IMR-90 (cell line): ENCODE data around the gene PARD3. TPM values are rescaled to one million over a fixed set of nuclear protein-coding genes. Genes with fewer than 3 reads are reported as not detected.

Source experiments
- ATAC-seq: fragments of 200-7000 bp; cut with Tn5 transposase; 2 replicates; pipeline ENCODE4 v1.9.1; 2020; ENCODE audit warnings: low read depth, mild to moderate bottlenecking, moderate library complexity
- BruUV-seq: library from RNA; stranded (reverse); fragments of 400-500 nt; replicated peaks from 2 replicates; lab custom pipeline; 2021; lab: Mats Ljungman, UMichigan
- CTCF ChIA-PET: fragments of 300-600 bp; formaldehyde crosslinking; extraction: SDS; loops from one replicate; lab custom pipeline; 2021; ENCODE audit warnings: antibody characterized with exemption; lab: Yijun Ruan, JAX
- POLR2A ChIA-PET: fragments of 300-600 bp; sonication (Branson Sonifier 250); formaldehyde crosslinking; loops from one replicate; lab custom pipeline; 2022; ENCODE audit warnings: antibody characterized with exemption; ENCODE audit not compliant: unreplicated experiment; lab: Charles Lee
- DNase-seq: peaks from one replicate; pipeline ENCODE4 v3.0.0; 2013
- H2AFZ ChIP-seq: replicated peaks from 2 replicates; pipeline ENCODE3; 2013; ENCODE audit warnings: low read length, mild to moderate bottlenecking; ENCODE audit not compliant: poor library complexity
- H2AK5ac ChIP-seq: 2 replicates; pipeline ENCODE4 v1.6.1; 2013; ENCODE audit warnings: low read depth, low read length, inconsistent platforms
- H2AK9ac ChIP-seq: replicated peaks from 2 replicates; pipeline ENCODE3; 2013; ENCODE audit warnings: mild to moderate bottlenecking, low read depth, low read length, moderate library complexity; ENCODE audit not compliant: poor library complexity
- H2BK120ac ChIP-seq: 2 replicates; pipeline ENCODE4 v1.6.1; 2013; ENCODE audit warnings: low read depth, low read length, inconsistent platforms
- H2BK15ac ChIP-seq: 3 replicates; pipeline ENCODE4 v1.6.1; 2013; ENCODE audit warnings: low read depth, low read length, inconsistent platforms
- H2BK20ac ChIP-seq: 2 replicates; pipeline ENCODE4 v1.6.1; 2013; ENCODE audit warnings: low read depth, mild to moderate bottlenecking, inconsistent platforms, low read length, moderate library complexity
- H2BK5ac ChIP-seq: 2 replicates; pipeline ENCODE4 v1.6.1; 2013; ENCODE audit warnings: mild to moderate bottlenecking, low read depth, low read length, inconsistent platforms; ENCODE audit not compliant: poor library complexity, severe bottlenecking
- H3K14ac ChIP-seq: replicated peaks from 2 replicates; pipeline ENCODE4 v1.6.1; 2013; ENCODE audit warnings: low read depth, low read length, inconsistent platforms
- H3K18ac ChIP-seq: 2 replicates; pipeline ENCODE4 v1.6.1; 2013; ENCODE audit warnings: low read depth, low read length, control low read depth
- H3K23ac ChIP-seq: 2 replicates; pipeline ENCODE4 v1.6.1; 2013; ENCODE audit warnings: low read depth, low read length, inconsistent platforms
- H3K27ac ChIP-seq: 2 replicates; pipeline ENCODE4 v1.5.1; 2013; ENCODE audit warnings: mild to moderate bottlenecking, control low read depth, low read length; ENCODE audit not compliant: insufficient read depth
- H3K27me3 ChIP-seq: 2 replicates; pipeline ENCODE4 v1.6.1; 2013; ENCODE audit warnings: low read length; ENCODE audit not compliant: control insufficient read depth, insufficient read depth
- H3K36me3 ChIP-seq: 2 replicates; pipeline ENCODE4 v1.6.1; 2013; ENCODE audit warnings: low read length, mixed read lengths; ENCODE audit not compliant: control insufficient read depth, insufficient read depth
- H3K4ac ChIP-seq: 2 replicates; pipeline ENCODE4 v1.6.1; 2013; ENCODE audit warnings: low read depth, low read length, inconsistent platforms
- H3K4me1 ChIP-seq: 2 replicates; pipeline ENCODE4 v1.6.1; 2013; ENCODE audit warnings: low read length, mixed read lengths; ENCODE audit not compliant: control insufficient read depth, insufficient read depth
- H3K4me2 ChIP-seq: 2 replicates; pipeline ENCODE4 v1.6.1; 2013; ENCODE audit warnings: low read depth, mild to moderate bottlenecking, control low read depth, low read length, moderate library complexity
- H3K4me3 ChIP-seq: 2 replicates; pipeline ENCODE4 v1.5.1; 2013; ENCODE audit warnings: low read depth, mild to moderate bottlenecking, control low read depth, low read length, moderate library complexity; ENCODE audit not compliant: insufficient read depth
- H3K56ac ChIP-seq: 2 replicates; pipeline ENCODE4 v1.6.1; 2013; ENCODE audit warnings: low read length, inconsistent platforms; ENCODE audit not compliant: insufficient read depth; ENCODE audit errors: extremely low read depth
- H3K79me1 ChIP-seq, 2 experiments: 2 replicates each; pipeline ENCODE4 v1.6.1; 2013; ENCODE audit warnings: low read length in 2 of 2, inconsistent platforms in 1 of 2, low read depth in 1 of 2
- H3K9ac ChIP-seq: 2 replicates; pipeline ENCODE4 v1.6.1; 2013; ENCODE audit warnings: low read depth, low read length, control low read depth
- H3K9me1 ChIP-seq: 2 replicates; pipeline ENCODE4 v1.6.1; 2013; ENCODE audit warnings: low read length, inconsistent platforms; ENCODE audit not compliant: insufficient read depth
- H3K9me3 ChIP-seq: 2 replicates; pipeline ENCODE4 v1.6.1; 2013; ENCODE audit warnings: low read length; ENCODE audit not compliant: control insufficient read depth, insufficient read depth
- H4K20me1 ChIP-seq: 2 replicates; pipeline ENCODE4 v1.6.1; 2013; ENCODE audit warnings: low read length, inconsistent platforms; ENCODE audit not compliant: insufficient read depth
- H4K5ac ChIP-seq: 2 replicates; pipeline ENCODE4 v1.6.1; 2013; ENCODE audit warnings: mild to moderate bottlenecking, low read depth, low read length, control low read depth
- H4K8ac ChIP-seq, 2 experiments: 2 replicates each; pipeline ENCODE4 v1.6.1; 2013; ENCODE audit warnings: low read depth in 2 of 2, low read length in 2 of 2, control low read depth in 1 of 2, inconsistent platforms in 1 of 2
- H4K91ac ChIP-seq: 2 replicates; pipeline ENCODE4 v1.6.1; 2013; ENCODE audit warnings: low read depth, low read length, inconsistent platforms; ENCODE audit not compliant: insufficient read depth
- CEBPB ChIP-seq: IDR thresholded peaks from 2 replicates; pipeline ENCODE4 v1.6.1; 2012; ENCODE audit warnings: low read depth, low read length, improper control_type of control experiment
- MAFK ChIP-seq: IDR thresholded peaks from 2 replicates; pipeline ENCODE4 v1.6.1; 2012; ENCODE audit warnings: low read depth, low read length, improper control_type of control experiment
- WGBS, 2 experiments: methylation state at CpG; one replicate each; pipeline versions ENCODE4 v1.1.5 to v1.1.7; 2013; ENCODE audit warnings: missing lambda C conversion rate in 2 of 2; ENCODE audit not compliant: insufficient read length in 1 of 2; ENCODE audit errors: extremely low coverage in 2 of 2; 5-methylcytosine and 5-hydroxymethylcytosine counted together
- dilution Hi-C: fragments of 300-500 bp; cut with HindIII; formaldehyde crosslinking; loops from one replicate; pipeline ENCODE4 v1.14.3; 2018; ENCODE audit warnings: low sequenced_read_pairs; ENCODE audit not compliant: unreplicated experiment
- in situ Hi-C: fragments of 300-500 bp; cut with MboI; formaldehyde crosslinking; loops from 3 replicates; pipeline ENCODE4 v1.14.3; 2019; ENCODE audit warnings: low sequenced_read_pairs, inconsistent platforms, mixed read lengths
- intact Hi-C: fragments of 100-400 bp; cut with micrococcal nuclease; formaldehyde crosslinking; loops from 2 replicates; pipeline ENCODE4 v1.10.0; 2022
- polyA plus RNA-seq, 3 experiments: library from polyadenylated mRNA; depleted of rRNA; stranded (reverse); fragments of >200 nt; gene quantifications; 2 replicates each; pipeline ENCODE4 v1.2.3, GENCODE V29; 2012; ENCODE audit warnings: low replicate concordance in 1 of 3
- total RNA-seq: library from RNA; depleted of rRNA; stranded (reverse); fragments of >200 nt; gene quantifications from 2 replicates; pipeline ENCODE4 v1.2.3, GENCODE V29; 2012

The PARD3 gene
- total and polyA plus RNA-seq, 2 of the 4 experiments (the other 2 are of a cell fraction), result 14.6 to 37.5 TPM

- no peaks in the 10 kb centered on the region for H4K20me1 ChIP-seq
- H2BK20ac ChIP-seq, result no peak overlapping the region
- H3K23ac ChIP-seq, result no peak overlapping the region
- H3K4me3 ChIP-seq, result no peak overlapping the region
- H3K14ac ChIP-seq, result no peak overlapping the region
- no peaks in the 10 kb centered on the region for H3K4me1 ChIP-seq
- H3K9me1 ChIP-seq, result peaks cover 5% of the 10 kb centered on the region; the same call in 1 of the 2 replicates
- WGBS, 2 experiments, result no CpG with 5 or more reads among the region's 4 CpGs
- dilution Hi-C loops, result no loop called here
- in situ Hi-C loops, result no loop called here
- no peaks in the 10 kb centered on the region for H3K79me1 ChIP-seq
- H4K91ac ChIP-seq, result no peak overlapping the region
- H2AFZ ChIP-seq, result no peak overlapping the region
- POLR2A ChIA-PET, result no interaction called here
- CTCF ChIA-PET, result no interaction called here
- no peak overlapping the region for H3K27ac ChIP-seq
- no peak overlapping the region for H2BK120ac ChIP-seq
- H3K36me3 ChIP-seq, result no peaks in the 10 kb centered on the region
- H2AK5ac ChIP-seq, result no peak overlapping the region
- ATAC-seq (no peak), DNase-seq (peak; percentile 47)
- no peak overlapping the region for H2BK15ac ChIP-seq
- TF ChIP-seq MAFK, result no peak
- 0 out of 2 replicates have a peak, but pooled peaks have one; percentile 27 for TF ChIP-seq CEBPB
- H3K18ac ChIP-seq, result no peak overlapping the region
- H3K9me3 ChIP-seq, result no peaks in the 10 kb centered on the region
- no peak overlapping the region for H2AK9ac ChIP-seq
- H4K5ac ChIP-seq, result no peak overlapping the region
- no TSS peak for BruUV-seq
- no peak overlapping the region for H3K56ac ChIP-seq
- H3K4me2 ChIP-seq, result no peak overlapping the region
- intact Hi-C loops, result no loop called here
- no peak overlapping the region for H2BK5ac ChIP-seq
- H4K8ac ChIP-seq, result no peak overlapping the region
- no peak overlapping the region for H3K9ac ChIP-seq
- no peak overlapping the region for H3K4ac ChIP-seq
- no peaks in the 10 kb centered on the region for H3K27me3 ChIP-seq
Observed at GRCh38 chr10:34171957-34172527, 643.1 kb downstream of the PARD3 start.
